ENCODE results near the gene TAF1B.

TAF1B gene

GRCh38 chr2:9944330-9944758, 101.1 kb downstream of the TAF1B start:
- DNase-seq = no peak

GRCh38 chr2:9945596-9945995, 102.3 kb downstream of the TAF1B start:
- DNase-seq = no peak

- no peak for DNase-seq
Measured at GRCh38 chr2:9946076-9946475, 102.8 kb downstream of the TAF1B start.

- DNase-seq = no peak
Measured at GRCh38 chr2:9946818-9947217, 103.5 kb downstream of the TAF1B start.

- DNase-seq = no peak
Measured at GRCh38 chr2:9948721-9949120, 105.4 kb downstream of the TAF1B start.

GRCh38 chr2:9949239-9949991, 106.1 kb downstream of the TAF1B start:
- DNase-seq = no peak

- no peak for DNase-seq
Measured at GRCh38 chr2:9949992-9950520, 106.8 kb downstream of the TAF1B start.

GRCh38 chr2:9950521-9951271, 107.4 kb downstream of the TAF1B start:
- no peak for DNase-seq

GRCh38 chr2:9951272-9951521, 107.9 kb downstream of the TAF1B start:
- no peak for DNase-seq

GRCh38 chr2:9951522-9952285, 108.4 kb downstream of the TAF1B start, which contains the start of gene GRHL1:
Gene GRHL1 (plus strand): TSS chr2:9951693. CDS start chr2:9951834, 141 bp downstream.
- peak; percentile 95 for DNase-seq

- no peak for DNase-seq
Measured at GRCh38 chr2:9952286-9952737, 109.0 kb downstream of the TAF1B start.

- no peak for DNase-seq
Measured at GRCh38 chr2:9952856-9953503, 109.7 kb downstream of the TAF1B start.

- no peak for DNase-seq
Measured at GRCh38 chr2:9954136-9954535, 110.9 kb downstream of the TAF1B start.

GRCh38 chr2:9958057-9958456, 114.8 kb downstream of the TAF1B start:
- no peak for DNase-seq

GRCh38 chr2:9959262-9959661, 116.0 kb downstream of the TAF1B start:
- no peak for DNase-seq

GRCh38 chr2:9961013-9961412, 117.7 kb downstream of the TAF1B start:
- no peak for DNase-seq

- no peak for DNase-seq
Measured at GRCh38 chr2:9964334-9964980, 121.2 kb downstream of the TAF1B start.

GRCh38 chr2:9965119-9965822, 122.0 kb downstream of the TAF1B start:
- DNase-seq = peak; percentile 20

- no peak for DNase-seq
Measured at GRCh38 chr2:9966491-9967022, 123.3 kb downstream of the TAF1B start.

GRCh38 chr2:9967053-9967775, 123.9 kb downstream of the TAF1B start:
- DNase-seq = no peak
